ENCODE data around the gene SEC31B. TPM values are rescaled to one million over a fixed set of nuclear protein-coding genes. Genes with fewer than 3 reads are reported as not detected.

SEC31B gene
- total RNA-seq, 2 donors from 2014 or later: 6.3 to 13.2 TPM

GRCh38 chr10:100522107-100522801 lies 2.6 kb upstream of the SEC31B start:
- Histone ChIP-seq H3K27me3 (peaks cover 3% of the 10 kb centered on the region), H3K36me3 (peaks cover 9% of the 10 kb centered on the region), H3K9ac (ENCODE audit: low read depth in 2 of 2, low read length in 2 of 2) (no peak overlapping the region), H3K9me3 (no peaks in the 10 kb centered on the region), H3K27ac (no peak overlapping the region), H3K4me3 (no peak overlapping the region), H3K4me1 (no peaks in the 10 kb centered on the region)
- no peak for DNase-seq
- intact Hi-C loops (cut with DNase I): no loop called here
- no peak for TF ChIP-seq CTCF (IDR thresholded peaks at IDR 0.05)

- no peaks in the 10 kb centered on the region for H3K9me3 ChIP-seq
- peaks cover 3% of the 10 kb centered on the region for H3K27me3 ChIP-seq
- no peak overlapping the region for H3K4me3 ChIP-seq
- DNase-seq: no peak
- no peak overlapping the region for H3K27ac ChIP-seq
- H3K36me3 ChIP-seq: peaks cover 5% of the 10 kb centered on the region
- H3K9ac ChIP-seq (ENCODE audit: low read depth in 2 of 2, low read length in 2 of 2): no peak overlapping the region
- no peak for TF ChIP-seq CTCF (IDR thresholded peaks at IDR 0.05)
- H3K4me1 ChIP-seq: no peaks in the 10 kb centered on the region
- intact Hi-C loops (cut with DNase I): no loop called here
These were observed 1.1 kb upstream of the SEC31B start for GRCh38 chr10:100520811-100521210.

GRCh38 chr10:100518761-100519241 lies 860 bp downstream of the SEC31B start:
- peak; percentile 80 for DNase-seq
- no peak overlapping the region for H3K27ac ChIP-seq
- H3K36me3 ChIP-seq: peaks cover 4% of the 10 kb centered on the region
- TF ChIP-seq CTCF (IDR thresholded peaks at IDR 0.05): peak; percentile 55
- peak overlapping the region; percentile 26 to 43 for H3K9ac ChIP-seq (ENCODE audit: low read depth in 2 of 2, low read length in 2 of 2)
- intact Hi-C loops (cut with DNase I): loop anchor here (5.0 kb wide), 2 partner anchors 82 to 176 kb away; no protein-coding TSS in a partner anchor
- H3K4me1 ChIP-seq: no peaks in the 10 kb centered on the region
- H3K9me3 ChIP-seq: no peaks in the 10 kb centered on the region
- peaks cover 3% of the 10 kb centered on the region for H3K27me3 ChIP-seq
- peak overlapping the region; percentile 37 for H3K4me3 ChIP-seq

- Histone ChIP-seq H3K9ac (ENCODE audit: low read depth in 2 of 2, low read length in 2 of 2) (no peak overlapping the region), H3K4me1 (no peaks in the 10 kb centered on the region), H3K4me3 (no peak overlapping the region), H3K36me3 (no peaks in the 10 kb centered on the region), H3K27me3 (peaks cover 3% of the 10 kb centered on the region), H3K9me3 (no peaks in the 10 kb centered on the region), H3K27ac (no peak overlapping the region)
- no peak for DNase-seq
- intact Hi-C loops (cut with DNase I): loop anchor here (5.0 kb wide), 2 partner anchors 80 to 175 kb away; no protein-coding TSS in a partner anchor
- no peak for TF ChIP-seq CTCF (IDR thresholded peaks at IDR 0.05)
These were observed 2.8 kb downstream of the SEC31B start for GRCh38 chr10:100516847-100517246.

GRCh38 chr10:100515612-100516011 lies 4.0 kb downstream of the SEC31B start:
- Histone ChIP-seq H3K9ac (ENCODE audit: low read depth in 2 of 2, low read length in 2 of 2) (no peak overlapping the region), H3K36me3 (no peaks in the 10 kb centered on the region), H3K4me3 (no peak overlapping the region), H3K27ac (no peak overlapping the region), H3K4me1 (no peaks in the 10 kb centered on the region), H3K27me3 (peaks cover 3% of the 10 kb centered on the region), H3K9me3 (no peaks in the 10 kb centered on the region)
- intact Hi-C loops (cut with DNase I): loop anchor here (5.0 kb wide), 2 partner anchors 78 to 173 kb away; no protein-coding TSS in a partner anchor
- TF ChIP-seq CTCF (IDR thresholded peaks at IDR 0.05): no peak
- no peak for DNase-seq

Measured in colonic mucosa (tissue), 4 donors.